ENCODE measurements around the gene ARPC1A.
"Not testable (repeated sequence)": the region's sequence is repeated elsewhere in the genome, so short reads cannot be mapped to it uniquely, and the experiment has no call there.

The ARPC1A gene

DNA sequence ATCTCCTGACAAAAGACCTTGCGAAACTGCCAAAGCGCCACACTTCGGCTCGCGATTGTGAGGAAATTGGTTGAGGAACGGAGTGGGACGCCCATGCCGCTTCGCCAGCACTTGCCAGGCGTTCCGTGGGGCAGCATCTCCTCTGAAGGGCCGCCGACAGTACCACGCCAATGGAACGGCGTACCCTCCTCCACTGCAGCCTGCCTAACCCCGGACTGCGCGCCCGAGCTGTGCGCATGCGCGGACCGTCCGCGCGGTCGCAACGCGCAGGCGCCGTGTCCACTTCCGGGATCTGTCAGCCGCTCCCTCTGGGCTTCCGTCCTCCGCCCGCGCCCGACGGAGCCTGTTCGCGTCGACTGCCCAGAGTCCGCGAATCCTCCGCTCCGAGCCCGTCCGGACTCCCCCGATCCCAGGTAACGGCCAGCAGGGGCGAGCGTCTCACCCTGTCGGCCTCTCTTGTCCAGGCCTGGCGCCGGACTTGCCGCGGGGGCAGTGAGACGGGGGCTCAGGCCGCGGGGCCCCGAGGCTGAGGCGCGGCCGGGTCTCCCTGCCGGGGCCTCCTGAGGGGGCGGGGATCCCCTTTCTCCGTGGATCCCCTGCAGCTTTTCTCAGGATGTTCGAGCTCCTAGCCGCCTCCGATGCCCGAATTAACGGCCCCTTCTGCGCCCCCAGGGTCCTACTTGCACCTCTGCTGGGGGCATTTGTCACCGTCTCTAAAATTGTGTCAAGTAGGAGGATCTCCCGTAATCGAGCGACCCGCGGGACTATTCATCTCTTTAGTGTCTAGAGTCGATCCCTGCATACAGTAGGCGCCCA is at the start of gene ARPC1A:
TSS of gene ARPC1A (plus strand) at position 307 of the 816 bp plus-strand sequence. CDS start 7,456 bp downstream, outside the sequence.
- DNase-seq: peak; percentile 93 to 94

DNA sequence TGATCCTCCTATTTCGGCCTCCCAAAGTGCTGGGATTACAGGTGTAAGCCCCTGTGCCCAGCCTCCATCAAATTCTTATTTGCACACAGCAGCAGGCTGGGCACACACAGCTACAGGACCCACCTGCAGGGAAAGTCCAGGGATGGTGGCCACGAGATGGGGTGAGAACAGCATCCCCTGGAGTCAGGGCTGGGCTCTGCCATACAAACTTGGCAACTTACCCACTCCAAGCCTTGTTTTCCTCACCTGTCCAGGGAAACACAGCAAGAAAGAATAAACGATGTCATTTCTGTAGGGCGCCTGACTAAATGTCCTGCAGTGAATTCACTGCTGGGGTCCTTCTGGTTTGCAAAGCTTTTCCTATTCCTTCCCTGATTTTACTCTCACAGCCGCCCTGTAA is 47.5 kb upstream of the ARPC1A start:
- no peak for DNase-seq

DNA sequence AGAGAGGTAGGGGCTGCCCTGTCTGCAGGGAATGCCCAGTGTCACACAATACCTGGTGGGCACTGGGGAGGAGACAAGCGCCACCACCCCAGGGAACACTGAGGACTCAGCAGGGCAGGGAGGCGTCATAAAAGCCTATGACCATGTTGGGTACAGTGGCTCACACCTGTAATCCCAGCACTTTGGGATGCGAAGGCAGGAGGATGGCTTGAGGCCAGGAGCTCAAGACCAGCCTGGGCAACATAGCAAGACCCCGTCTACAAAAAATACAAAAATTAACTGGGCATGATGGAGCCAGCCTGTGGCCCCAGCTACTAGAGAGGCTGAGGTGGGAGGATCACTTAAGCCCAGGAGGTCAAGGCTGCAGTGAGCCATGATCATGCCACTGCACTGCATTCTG is 41.5 kb upstream of the ARPC1A start:
- DNase-seq: not testable (repeated sequence)

DNA sequence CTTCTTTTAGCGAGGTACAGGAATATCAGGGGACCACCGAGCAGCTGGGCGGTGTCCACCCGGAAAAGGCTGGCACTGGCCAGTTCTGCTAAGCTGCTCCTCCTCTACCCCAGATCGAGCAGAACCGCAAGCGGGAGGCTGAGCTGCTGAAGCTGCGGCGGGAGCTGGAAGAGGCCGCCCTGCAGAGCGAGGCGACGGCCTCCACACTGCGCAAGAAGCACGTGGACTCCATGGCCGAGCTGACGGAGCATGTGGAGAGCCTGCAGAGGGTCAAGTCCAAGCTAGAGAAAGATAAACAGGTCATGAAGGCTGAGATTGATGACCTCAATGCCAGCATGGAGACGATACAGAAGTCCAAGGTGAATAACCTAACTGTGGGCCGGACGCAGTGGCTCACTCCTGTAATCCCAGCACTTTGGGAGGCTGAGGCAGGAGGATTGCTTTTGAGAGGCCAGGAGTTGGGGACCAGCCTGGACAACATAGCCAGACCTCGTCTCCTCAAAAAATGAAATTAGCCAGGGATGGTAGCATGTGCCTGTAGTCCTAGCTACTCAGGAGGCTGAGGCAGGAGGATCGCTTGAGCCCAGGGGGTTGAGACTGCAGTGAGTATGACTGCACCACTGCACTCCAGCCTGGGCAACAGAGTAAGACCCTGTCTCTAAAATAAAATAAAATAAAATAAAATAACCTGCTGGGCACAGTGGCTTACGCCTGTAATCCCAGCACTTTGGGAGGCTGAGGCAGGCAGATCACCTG is 37.7 kb upstream of the ARPC1A start:
- no peak for DNase-seq

- DNase-seq: no peak
These were observed 36.5 kb upstream of the ARPC1A start for GRCh38 chr7:99289185-99289584.

- not testable (repeated sequence) for DNase-seq
These were observed 35.5 kb upstream of the ARPC1A start for GRCh38 chr7:99290148-99290547.

DNA sequence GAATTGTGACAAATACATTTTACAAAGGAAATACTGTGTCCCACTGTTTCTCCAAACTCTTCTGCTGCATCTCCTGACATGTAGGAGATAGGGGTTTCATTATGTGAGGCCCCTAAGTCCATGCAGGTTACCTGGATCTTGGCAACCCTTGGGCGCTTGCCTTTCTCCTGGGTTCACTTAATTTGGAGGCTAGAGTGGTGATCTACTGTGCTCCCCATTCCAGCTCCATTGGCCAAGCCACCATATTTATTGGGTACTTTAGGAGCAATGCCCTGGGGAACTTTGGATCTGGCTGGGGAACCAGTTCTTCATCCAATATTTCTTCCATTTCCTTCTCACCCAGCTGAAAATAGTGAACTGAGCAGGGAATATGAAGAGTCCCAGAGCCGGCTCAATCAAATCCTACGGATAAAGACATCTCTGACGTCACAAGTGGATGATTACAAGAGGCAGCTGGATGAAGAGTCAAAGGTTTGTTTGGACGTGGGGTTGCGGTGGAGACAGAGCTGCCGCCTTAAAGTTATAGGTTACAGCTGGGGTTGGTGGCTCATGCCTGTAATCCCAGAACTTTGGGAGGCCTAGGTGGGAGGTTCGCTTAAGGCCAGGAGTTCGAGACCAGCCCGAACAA is 34.6 kb upstream of the ARPC1A start:
- no peak for DNase-seq

GRCh38 chr7:99292127-99292526 is 33.6 kb upstream of the ARPC1A start:
- DNase-seq: no peak

- DNase-seq: no peak
These were observed 32.5 kb upstream of the ARPC1A start for GRCh38 chr7:99293167-99293566.

DNA sequence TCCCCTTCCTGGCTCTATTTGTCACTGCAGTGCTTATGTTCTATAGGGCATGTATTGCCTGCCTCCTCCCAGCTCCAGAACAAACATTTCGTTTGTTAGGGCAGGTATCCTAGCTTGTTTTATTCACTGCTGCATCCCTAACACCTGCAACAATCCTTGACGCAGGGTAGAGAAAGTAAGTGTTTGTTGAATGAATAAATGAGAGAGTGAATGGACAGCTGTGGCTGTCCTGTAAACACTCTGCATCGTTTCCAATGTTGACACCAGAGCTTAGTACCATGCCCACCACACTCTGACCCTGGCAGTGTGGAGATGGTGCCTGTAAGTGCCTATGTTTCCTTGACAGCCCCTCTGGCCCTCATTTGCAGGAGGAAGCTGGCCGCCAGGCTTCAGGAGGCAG is 32.0 kb upstream of the ARPC1A start:
- no peak for DNase-seq

GRCh38 chr7:99296471-99296870 is 29.2 kb upstream of the ARPC1A start:
- no peak for DNase-seq

GRCh38 chr7:99301496-99301895 is 24.2 kb upstream of the ARPC1A start:
- DNase-seq: no peak

- DNase-seq: no peak
These were observed 20.0 kb upstream of the ARPC1A start for GRCh38 chr7:99305473-99306260.

DNA sequence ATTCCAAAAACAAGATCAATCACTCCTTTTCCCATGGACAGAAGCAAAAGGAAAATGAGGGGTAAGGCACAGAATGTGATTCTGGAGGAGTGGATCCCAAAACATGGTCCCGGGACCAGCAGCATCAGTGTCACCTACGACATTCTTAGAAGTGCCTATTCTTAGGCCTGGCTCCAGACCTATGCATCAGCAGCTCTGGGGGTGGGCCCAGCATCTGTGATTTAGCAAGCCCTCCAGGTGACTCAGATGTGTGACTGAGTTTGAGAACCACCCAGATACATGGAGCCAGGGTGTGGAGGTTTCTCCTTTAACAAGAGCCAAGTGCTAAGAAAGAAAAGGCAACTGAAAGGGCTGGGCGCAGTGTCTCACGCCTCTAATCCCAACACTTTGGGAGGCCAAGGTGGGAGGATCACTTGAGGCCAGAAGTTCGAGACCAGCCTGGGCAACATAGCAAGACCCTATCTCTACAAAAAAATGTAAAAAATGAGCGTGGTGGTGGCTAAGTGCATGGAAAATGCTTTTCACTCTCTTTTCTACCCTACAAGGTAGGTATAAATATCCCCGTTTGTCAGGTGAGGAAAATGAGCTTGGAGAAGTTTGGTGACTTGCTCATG is 17.1 kb upstream of the ARPC1A start:
- DNase-seq: no peak

DNA sequence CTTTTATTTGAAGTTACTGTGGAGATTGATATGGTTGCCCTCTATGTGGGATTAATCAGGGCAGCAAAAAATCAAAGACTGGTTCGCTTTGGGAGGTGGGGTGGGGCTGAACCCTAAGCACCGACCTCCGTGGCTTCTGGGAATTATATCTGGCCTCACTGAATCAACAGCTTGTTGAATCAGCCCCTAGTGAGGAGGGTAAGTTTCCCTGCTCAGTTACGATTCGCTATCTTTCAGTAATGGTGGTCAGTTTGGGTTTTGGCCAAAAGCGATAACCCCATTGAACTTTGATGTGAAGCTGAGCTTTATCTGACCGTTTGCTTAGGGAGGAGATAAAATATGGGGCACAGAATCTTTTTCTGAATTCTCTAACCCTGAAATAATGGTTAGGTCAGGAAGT is 16.6 kb upstream of the ARPC1A start:
- DNase-seq: no peak

- DNase-seq: no peak
These were observed 15.7 kb upstream of the ARPC1A start for GRCh38 chr7:99310004-99310403.

DNA sequence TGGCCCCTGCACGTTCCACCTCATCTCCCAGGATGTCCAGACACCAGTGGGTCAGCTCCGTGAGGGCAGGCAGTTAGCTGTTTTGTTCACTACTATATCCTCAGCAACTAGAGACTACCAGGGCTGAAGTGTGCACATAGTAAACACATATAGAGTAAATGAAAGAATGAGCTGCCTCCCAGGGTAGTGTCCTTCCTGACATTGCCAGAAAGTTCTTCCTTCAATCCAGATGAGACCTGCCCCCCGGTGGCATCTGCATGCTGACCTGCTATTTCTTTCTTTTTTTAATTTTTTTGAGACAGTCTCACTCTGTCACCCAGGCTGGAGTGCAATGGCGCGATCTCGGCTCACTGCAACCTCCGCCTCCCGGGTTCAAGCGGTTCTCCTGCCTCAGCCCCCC is 14.0 kb upstream of the ARPC1A start:
- DNase-seq: no peak

DNA sequence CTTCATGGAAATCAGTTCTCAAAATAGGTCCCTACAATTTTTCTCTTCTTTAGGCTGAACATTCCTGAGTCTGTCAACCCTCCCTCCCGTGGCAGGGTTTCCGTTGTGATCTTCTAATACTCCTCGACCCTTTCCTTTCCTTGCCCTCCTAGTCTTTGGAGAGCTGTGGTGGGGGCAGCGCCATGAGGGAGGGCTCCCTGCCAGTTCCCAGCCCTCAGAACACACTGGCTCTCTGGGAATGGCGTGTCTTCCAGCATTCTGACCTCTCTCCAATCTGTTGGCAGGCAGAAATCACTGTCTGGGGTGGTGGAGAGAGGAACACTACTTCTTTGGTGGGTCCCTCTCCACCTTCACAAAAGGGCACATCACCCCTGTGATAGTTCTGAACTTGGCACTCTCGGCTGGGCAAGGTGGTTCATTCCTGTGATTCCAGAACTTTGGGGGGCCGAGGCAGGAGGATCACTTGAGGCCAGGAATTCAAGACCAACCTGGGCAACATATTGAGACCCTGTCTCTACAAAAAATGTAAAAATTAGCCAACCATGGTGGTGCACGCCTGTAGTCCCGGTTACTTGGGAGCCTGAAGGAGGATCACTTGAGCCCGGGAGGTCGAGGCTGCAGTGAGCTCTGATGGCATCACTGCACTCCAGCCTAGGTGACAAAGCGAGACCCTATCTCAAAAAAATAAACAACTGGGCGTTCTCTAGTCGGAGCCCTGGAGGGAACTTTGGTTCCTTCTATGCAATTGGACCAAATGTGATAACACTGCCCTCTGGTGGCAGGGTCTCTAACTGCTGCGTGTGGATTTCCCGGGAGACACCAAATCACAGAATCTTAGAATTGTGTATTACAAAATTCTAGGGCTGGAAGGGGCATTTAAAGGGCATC is 13.1 kb upstream of the ARPC1A start:
- peak; percentile 55 to 73 for DNase-seq

- DNase-seq: no peak
These were observed 12.5 kb upstream of the ARPC1A start for GRCh38 chr7:99313204-99313573.

DNA sequence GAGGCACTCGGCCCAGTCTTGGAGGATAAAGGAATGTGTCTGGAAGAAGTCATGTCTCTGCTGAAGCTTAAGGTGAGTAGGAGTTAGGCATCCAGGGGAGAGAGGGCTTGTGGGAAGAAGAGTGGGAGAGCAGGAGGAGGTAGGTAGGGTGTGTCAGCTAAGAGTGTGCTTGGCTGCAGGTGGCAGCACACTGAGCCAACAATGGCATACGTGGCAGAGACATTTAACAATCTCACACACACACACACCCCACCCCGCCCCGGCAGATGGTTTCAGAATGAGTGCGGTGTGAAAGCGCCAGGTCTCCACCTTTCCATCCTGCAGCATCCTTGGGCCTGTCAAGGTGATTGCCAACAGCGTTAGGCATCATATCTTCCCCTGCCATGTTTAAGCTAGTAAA is 11.2 kb upstream of the ARPC1A start:
- DNase-seq: no peak

GRCh38 chr7:99320371-99320770 is 5.3 kb upstream of the ARPC1A start:
- DNase-seq: no peak

Data from CD4-positive, alpha-beta T cell treated with Interleukin-1 beta for 1 hour (primary cell).